ENCODE data around the gene SMPD3. TPM values are rescaled to one million over a fixed set of nuclear protein-coding genes. Genes with fewer than 3 reads are reported as not detected.

The SMPD3 gene
- total RNA-seq, 1 experiment from 2014 or later = 1.4 TPM

- TF ChIP-seq AR (CRISPR knock-in tag; IDR thresholded peaks at IDR 0.05) (no peak), GABPB1 (CRISPR knock-in tag; IDR thresholded peaks at IDR 0.05) (no peak)
Measured at GRCh38 chr16:68335175-68335574, 113.1 kb downstream of the SMPD3 start (continued).

GRCh38 chr16:68332411-68333121, 115.7 kb downstream of the SMPD3 start:
- TF ChIP-seq SMAD3 (CRISPR knock-in tag; IDR thresholded peaks at IDR 0.05; ENCODE audit: borderline replicate concordance) = no peak
- no peak for TF ChIP-seq EMX1 (CRISPR knock-in tag; IDR thresholded peaks at IDR 0.05)
- TF ChIP-seq NFE2L1 (CRISPR knock-in tag; IDR thresholded peaks at IDR 0.05) = no peak
- TF ChIP-seq FOXJ3 (CRISPR knock-in tag; IDR thresholded peaks at IDR 0.05; ENCODE audit: borderline replicate concordance) = no peak
- TF ChIP-seq E2F4 (CRISPR knock-in tag; IDR thresholded peaks at IDR 0.05; ENCODE audit: borderline replicate concordance, low read depth) = no peak
- no peak for TF ChIP-seq TP53 (CRISPR knock-in tag; IDR thresholded peaks at IDR 0.05)
- TF ChIP-seq MYBL2 (CRISPR knock-in tag; IDR thresholded peaks at IDR 0.05) = no peak
- no peak for TF ChIP-seq ATF3 (CRISPR knock-in tag; conservative IDR thresholded peaks at IDR 0.05)
- no peak for TF ChIP-seq E2F5 (CRISPR knock-in tag; IDR thresholded peaks at IDR 0.05)
- no peak for TF ChIP-seq GRHL2 (CRISPR knock-in tag; IDR thresholded peaks at IDR 0.05; ENCODE audit: insufficient replicate concordance, severe bottlenecking)
- no peak for TF ChIP-seq MAX (CRISPR knock-in tag; IDR thresholded peaks at IDR 0.05)
- no peak for TF ChIP-seq ZMAT4 (CRISPR knock-in tag; IDR thresholded peaks at IDR 0.05)
- no peak for TF ChIP-seq NR3C1 (CRISPR knock-in tag; conservative IDR thresholded peaks at IDR 0.05; ENCODE audit: low read depth)
- no peak for TF ChIP-seq USF1 (CRISPR knock-in tag; IDR thresholded peaks at IDR 0.05)
- ChIA-PET POLR2A (no interaction called here), CTCF (interaction anchor here (1.4 kb wide), 1 partner anchor 71 kb away, joined by 5 read pairs; no protein-coding TSS in a partner anchor)
- DNase-seq (ENCODE audit: low spot score) = no peak
- no peak overlapping the region for H3K27ac Mint-ChIP-seq
- H3K36me3 Mint-ChIP-seq = peaks cover 27% of the 10 kb centered on the region
- no peak overlapping the region for H3K4me3 Mint-ChIP-seq
- H3K27me3 Mint-ChIP-seq (ENCODE audit: low read depth) = no peaks in the 10 kb centered on the region
- H3K4me1 Mint-ChIP-seq = no peaks in the 10 kb centered on the region; the same call in 1 of the 2 replicates
- H3K9me3 Mint-ChIP-seq = no peaks in the 10 kb centered on the region
- no peak for ATAC-seq

Measured in WTC11 (cell line).